ENCODE results near the gene SULF2. TPM values are rescaled to one million over a fixed set of nuclear protein-coding genes. Genes with fewer than 3 reads are reported as not detected.

Gene SULF2
- total RNA-seq, 1 donor, result 74.7 TPM

DNA sequence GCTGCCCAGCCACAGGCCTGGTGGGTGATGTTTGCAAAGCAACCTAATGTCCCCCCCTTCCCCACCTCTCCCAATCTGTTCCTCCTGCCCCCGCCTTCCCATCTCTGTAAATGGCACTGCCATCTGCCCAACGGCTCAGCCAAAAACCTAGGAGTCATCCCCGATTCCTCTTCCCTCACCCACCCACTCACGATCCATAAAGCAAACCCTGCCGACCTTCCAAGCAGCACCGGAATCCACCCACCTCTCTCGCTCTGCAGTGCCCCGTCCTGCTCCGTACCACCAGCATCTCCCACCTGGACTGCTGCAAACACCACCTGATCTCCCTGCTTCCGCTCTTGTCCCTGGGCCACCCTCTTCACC, 37.6 kb downstream of the SULF2 start:
- peaks cover 35% of the 10 kb centered on the region for H3K4me1 ChIP-seq (ENCODE audit: insufficient read depth, low read length)

DNA sequence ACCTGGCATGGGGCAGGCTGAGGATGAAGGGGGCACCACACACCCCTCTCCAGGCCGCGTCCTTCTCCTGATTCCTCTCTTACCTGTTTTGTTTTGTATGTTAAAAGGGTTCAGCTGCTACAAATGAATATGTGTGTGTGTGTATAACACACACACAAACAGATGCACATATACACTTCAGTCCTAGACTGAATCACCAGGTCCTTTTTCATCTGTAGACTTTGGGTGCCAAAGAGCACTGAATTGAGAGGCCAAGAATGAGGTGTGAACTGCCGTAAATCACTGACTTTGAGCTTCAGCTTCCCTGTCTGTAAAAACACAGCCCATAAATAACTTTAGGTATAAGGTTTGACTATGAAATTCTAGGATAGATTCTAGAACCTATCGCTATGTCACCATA, 40.5 kb downstream of the SULF2 start:
- no peaks in the 10 kb centered on the region for H3K27me3 ChIP-seq (ENCODE audit: insufficient read depth, low read length)
- no peaks in the 10 kb centered on the region for H3K9me3 ChIP-seq (ENCODE audit: low read depth, low read length)
- peaks cover 55% of the 10 kb centered on the region for H3K4me1 ChIP-seq (ENCODE audit: insufficient read depth, low read length)
- H3K4me3 ChIP-seq (ENCODE audit: low read length), result no peak overlapping the region

More for the DNA sequence above, 37.6 kb downstream of the SULF2 start:
- no peaks in the 10 kb centered on the region for H3K27me3 ChIP-seq (ENCODE audit: insufficient read depth, low read length)
- H3K9me3 ChIP-seq (ENCODE audit: low read depth, low read length), result no peaks in the 10 kb centered on the region
- no peak overlapping the region for H3K4me3 ChIP-seq (ENCODE audit: low read length)

DNA sequence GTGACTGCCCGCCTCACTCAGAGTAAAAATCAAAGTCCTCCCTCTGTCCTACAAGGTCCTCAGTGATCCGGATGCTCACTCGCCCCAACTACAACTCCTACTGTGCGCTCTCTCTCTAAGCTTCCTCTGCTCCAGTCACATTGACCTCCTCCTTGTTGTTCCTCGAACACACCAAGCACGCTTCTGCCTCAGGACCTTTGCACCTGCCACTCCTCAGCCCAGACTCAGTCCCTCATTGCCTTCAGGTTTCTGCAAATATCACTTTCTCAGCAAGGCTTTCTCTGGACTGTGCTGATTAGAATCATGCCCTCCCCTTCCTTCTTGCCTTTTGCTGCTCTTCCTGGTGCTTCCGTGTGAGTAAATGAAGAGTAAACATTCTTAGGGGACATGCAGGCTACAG, 41.6 kb downstream of the SULF2 start:
- no peak overlapping the region for H3K4me3 ChIP-seq (ENCODE audit: low read length)
- H3K9me3 ChIP-seq (ENCODE audit: low read depth, low read length), result no peaks in the 10 kb centered on the region
- H3K4me1 ChIP-seq (ENCODE audit: insufficient read depth, low read length), result peaks cover 55% of the 10 kb centered on the region

DNA sequence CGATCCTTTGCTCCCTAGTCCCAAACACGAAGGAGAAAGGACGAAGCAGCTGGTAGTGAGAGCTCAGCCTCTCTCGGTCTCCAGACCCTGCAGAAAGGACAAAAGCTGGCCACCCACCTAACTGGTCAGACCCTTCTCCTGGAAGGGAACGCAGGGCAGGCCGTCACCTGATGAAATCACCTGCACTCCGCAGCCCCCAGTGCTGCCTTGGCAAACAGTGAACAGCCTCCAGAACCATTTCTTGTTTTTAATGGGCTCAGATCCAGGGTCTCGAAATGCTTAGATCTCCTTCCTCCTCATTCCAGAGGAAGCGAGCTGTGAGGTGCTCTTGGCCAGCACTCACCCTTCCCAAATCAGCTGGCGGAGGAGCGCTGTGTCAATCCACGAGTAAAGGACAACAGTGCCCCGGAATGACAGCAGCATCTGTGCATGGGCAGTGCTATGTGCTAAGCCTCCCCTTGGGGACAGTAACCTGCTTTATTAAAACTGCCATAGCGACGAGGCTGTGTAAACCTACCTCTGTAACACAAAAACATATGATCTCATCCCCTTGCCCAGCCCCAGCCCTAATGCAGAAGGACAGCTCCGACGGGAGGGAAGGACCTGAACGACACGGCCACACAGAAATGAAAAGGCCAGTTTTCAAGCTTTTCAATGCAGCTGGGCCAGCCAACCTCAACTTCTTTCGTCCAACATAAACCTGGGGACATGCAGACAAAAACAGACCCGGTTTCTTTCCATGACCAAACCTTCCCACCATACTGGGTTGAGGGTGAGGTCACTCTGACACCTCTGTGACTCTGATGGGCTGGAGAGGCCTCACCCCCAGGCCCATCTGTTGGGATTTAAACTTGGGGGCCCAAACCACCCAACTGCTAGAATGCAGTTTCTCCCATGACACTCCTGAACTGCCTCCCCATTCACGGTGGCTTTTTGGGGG, 43.3 kb downstream of the SULF2 start:
- H3K4me1 ChIP-seq (ENCODE audit: insufficient read depth, low read length), result peaks cover 44% of the 10 kb centered on the region
- no peak overlapping the region for H3K4me3 ChIP-seq (ENCODE audit: low read length)
- H3K27me3 ChIP-seq (ENCODE audit: insufficient read depth, low read length), result no peaks in the 10 kb centered on the region
- H3K9me3 ChIP-seq (ENCODE audit: low read depth, low read length), result no peaks in the 10 kb centered on the region

More for the DNA sequence above, 41.6 kb downstream of the SULF2 start:
- H3K27me3 ChIP-seq (ENCODE audit: insufficient read depth, low read length), result no peaks in the 10 kb centered on the region

DNA sequence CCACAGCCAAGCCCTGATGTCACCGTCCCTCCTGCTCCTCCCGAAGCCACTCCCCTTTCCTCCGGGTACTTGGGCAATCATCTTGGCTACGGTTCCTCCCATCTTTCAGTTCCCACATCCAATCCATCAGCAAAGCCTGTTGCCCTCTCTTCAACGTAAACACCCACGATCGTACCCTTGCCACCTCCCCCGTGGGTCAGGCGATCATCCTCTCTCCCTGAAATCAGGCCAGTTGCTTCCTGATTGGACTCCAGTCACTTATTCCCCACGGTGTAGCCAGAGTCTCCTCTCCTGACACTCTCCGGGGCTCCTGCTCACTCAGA, 44.5 kb downstream of the SULF2 start:
- H3K27me3 ChIP-seq (ENCODE audit: insufficient read depth, low read length), result no peaks in the 10 kb centered on the region
- no peaks in the 10 kb centered on the region for H3K9me3 ChIP-seq (ENCODE audit: low read depth, low read length)
- peaks cover 50% of the 10 kb centered on the region for H3K4me1 ChIP-seq (ENCODE audit: insufficient read depth, low read length)
- H3K4me3 ChIP-seq (ENCODE audit: low read length), result no peak overlapping the region

DNA sequence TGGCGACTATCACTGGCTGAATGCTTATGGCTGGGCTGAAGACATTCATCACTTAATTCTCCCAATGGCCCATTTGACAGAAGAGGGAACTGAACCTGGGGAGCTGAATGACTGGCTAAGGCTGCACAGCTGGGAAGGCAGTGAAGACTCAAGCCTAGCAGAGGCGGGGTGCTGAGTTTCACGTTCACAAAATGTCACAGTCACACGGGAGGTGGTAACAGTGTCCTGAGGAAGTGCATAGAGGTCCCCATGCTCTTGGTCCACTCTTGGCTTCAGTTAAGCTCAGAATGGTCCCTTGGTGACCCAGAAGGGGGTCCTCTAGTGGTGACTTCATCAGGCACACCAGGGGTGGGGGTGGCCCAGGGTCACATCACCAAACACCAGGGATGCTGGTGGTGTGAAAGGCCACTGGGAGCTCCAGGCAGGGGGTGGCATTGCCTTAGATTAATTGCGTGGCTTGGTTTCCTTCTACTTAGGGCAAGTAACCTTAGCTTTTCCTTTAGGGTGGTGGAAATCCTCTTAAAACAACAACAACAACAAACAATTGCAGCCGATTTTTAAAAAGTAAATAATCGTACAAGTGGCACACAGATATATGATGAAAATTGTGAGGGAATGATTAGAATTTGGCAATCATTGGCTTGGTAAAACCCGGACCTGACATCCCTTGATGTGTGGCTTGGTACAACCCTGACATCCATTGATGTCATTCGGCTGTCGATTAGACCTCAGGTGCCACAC, 45.0 kb downstream of the SULF2 start:
- H3K4me1 ChIP-seq (ENCODE audit: insufficient read depth, low read length), result peaks cover 55% of the 10 kb centered on the region
- no peak overlapping the region for H3K4me3 ChIP-seq (ENCODE audit: low read length)
- no peaks in the 10 kb centered on the region for H3K9me3 ChIP-seq (ENCODE audit: low read depth, low read length)
- H3K27me3 ChIP-seq (ENCODE audit: insufficient read depth, low read length), result no peaks in the 10 kb centered on the region

DNA sequence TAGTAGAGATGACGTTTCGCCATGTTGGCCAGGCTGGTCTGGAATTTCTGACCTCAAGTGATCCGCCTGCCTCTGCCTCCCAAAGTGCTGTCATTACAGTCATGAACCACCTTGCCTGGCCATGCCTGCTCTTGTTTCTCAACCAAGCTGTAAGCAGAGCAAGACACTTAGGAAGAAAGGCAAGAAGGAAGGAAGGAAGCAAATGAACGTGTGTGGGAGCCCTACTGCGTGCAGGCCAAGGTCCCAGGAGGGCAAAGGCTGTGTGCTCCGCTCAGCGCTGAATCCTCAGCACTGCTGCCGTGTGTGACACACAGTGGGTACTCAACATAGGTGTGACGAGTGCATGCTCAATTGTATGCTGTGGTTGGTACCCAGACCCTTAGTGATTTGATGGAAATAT, 47.4 kb downstream of the SULF2 start:
- H3K27me3 ChIP-seq (ENCODE audit: insufficient read depth, low read length), result no peaks in the 10 kb centered on the region
- H3K4me1 ChIP-seq (ENCODE audit: insufficient read depth, low read length), result peaks cover 68% of the 10 kb centered on the region
- H3K9me3 ChIP-seq (ENCODE audit: low read depth, low read length), result no peaks in the 10 kb centered on the region
- no peak overlapping the region for H3K4me3 ChIP-seq (ENCODE audit: low read length)

DNA sequence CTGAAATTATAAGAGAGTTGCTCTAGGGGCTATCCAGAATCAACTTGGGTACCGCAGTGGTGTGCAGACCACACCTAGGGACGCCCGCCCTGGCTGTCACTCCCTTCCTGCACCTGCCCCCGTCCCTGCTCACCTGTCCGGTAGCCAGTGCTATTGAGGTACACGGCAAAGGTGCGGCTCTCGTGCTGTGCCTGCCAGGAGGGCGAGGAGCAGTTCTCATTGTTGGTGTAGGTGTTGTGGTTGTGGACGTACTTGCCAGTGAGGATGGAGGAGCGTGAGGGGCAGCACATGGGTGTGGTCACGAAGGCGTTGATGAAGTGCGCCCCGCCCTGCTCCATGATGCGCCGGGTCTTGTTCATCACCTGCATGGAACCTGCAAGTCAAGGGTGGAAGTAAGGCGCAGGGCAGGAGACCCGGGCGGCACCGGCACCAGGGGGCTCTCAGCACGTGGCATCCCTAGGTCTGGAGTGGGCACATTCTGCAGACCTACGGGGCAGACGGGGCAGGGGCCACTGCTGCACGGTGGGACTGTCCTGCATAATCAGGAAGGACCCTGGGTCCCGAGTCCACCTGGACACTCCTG, 48.6 kb downstream of the SULF2 start:
- Histone ChIP-seq H3K4me1 (ENCODE audit: insufficient read depth, low read length) (peaks cover 65% of the 10 kb centered on the region), H3K27me3 (ENCODE audit: insufficient read depth, low read length) (no peaks in the 10 kb centered on the region), H3K4me3 (ENCODE audit: low read length) (no peak overlapping the region), H3K9me3 (ENCODE audit: low read depth, low read length) (no peaks in the 10 kb centered on the region)

DNA sequence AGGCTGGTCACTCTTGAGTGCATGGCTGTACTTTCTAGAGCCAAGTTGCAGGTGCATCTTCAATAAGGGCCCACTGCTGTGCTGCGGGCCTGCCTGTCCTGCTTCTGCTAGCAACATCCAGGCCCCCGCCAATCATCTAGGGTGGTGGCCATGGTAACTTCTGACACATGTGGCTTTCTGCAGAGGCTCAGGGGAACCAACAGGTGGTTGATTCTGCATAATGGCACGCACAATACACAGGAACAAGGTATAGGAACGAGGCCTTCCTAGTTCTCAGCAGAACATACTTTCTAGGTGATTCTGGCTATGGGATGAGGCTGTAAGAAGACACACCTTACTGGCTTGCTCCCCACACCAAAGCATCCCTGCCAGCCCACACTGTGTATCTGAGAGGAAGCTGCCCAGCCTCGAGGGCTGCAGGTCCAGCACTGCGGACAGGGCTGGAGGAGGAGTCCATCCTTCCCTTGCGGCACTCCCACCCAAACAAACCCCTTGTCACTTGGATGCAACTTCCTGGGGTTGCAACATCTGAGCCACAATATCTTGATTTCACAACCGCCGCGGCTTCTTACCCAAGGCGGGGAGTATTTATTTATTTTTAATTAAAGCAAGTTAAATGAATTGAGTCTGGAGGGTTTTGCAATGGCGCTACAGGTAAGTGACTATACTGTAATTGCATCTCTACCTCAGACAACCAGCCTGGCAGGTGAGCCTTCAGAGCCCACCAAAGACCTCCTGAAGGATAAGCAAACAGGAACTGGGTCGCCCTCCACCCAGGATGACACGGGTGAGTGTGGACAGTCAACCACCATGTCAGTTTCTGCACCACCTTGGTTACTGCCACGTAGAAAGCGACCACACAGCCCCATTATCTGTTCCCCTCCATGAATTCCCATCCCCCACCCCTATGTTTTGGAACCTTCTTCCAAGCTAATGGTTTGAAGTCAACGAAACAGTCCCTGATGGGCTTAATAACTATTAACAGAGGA, 49.6 kb downstream of the SULF2 start:
- Histone ChIP-seq H3K27me3 (ENCODE audit: insufficient read depth, low read length) (no peaks in the 10 kb centered on the region), H3K9me3 (ENCODE audit: low read depth, low read length) (no peaks in the 10 kb centered on the region), H3K4me3 (ENCODE audit: low read length) (no peak overlapping the region), H3K4me1 (ENCODE audit: insufficient read depth, low read length) (peaks cover 60% of the 10 kb centered on the region)

DNA sequence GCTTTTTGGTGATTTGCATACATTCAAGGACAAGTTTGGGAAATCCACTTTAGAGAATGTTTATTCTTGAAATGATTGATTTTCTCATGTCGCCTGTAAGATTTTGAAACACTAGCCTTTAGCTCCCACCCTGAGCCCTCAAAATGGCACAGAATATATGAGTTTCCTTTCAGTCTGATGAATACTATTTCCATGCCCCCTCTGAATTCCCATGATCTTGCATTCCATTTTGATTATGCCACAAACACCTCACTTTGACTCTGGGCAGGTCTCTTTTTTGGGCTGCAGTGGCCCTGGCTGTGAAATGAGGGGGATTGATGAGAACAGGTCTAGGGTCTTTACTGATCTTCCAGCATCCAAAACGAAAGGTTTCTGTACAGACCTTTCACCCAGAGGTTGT, 50.4 kb downstream of the SULF2 start:
- peaks cover 59% of the 10 kb centered on the region for H3K4me1 ChIP-seq (ENCODE audit: insufficient read depth, low read length)
- H3K9me3 ChIP-seq (ENCODE audit: low read depth, low read length), result no peaks in the 10 kb centered on the region
- H3K4me3 ChIP-seq (ENCODE audit: low read length), result no peak overlapping the region
- H3K27me3 ChIP-seq (ENCODE audit: insufficient read depth, low read length), result no peaks in the 10 kb centered on the region

DNA sequence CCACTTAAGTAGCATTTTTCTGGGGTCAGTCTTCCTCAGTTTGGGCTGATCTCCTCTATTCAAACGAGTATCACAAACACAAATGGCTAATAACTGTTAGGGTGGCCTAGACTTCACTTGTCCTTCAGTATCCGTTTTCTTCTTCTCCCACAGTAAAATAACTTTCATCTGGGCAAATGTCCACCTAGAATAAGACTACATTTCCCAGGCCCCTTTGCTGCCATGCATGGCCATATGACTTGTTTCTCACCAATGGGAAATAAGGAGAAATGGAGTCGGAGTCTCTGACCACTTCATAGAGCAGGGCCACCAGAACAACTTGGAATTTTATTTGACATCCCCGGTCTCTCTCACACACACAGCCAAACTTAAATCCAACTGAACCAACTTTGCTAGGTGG, 51.4 kb downstream of the SULF2 start:
- Histone ChIP-seq H3K4me3 (ENCODE audit: low read length) (no peak overlapping the region), H3K27me3 (ENCODE audit: insufficient read depth, low read length) (no peaks in the 10 kb centered on the region), H3K4me1 (ENCODE audit: insufficient read depth, low read length) (peaks cover 59% of the 10 kb centered on the region), H3K9me3 (ENCODE audit: low read depth, low read length) (no peaks in the 10 kb centered on the region)

DNA sequence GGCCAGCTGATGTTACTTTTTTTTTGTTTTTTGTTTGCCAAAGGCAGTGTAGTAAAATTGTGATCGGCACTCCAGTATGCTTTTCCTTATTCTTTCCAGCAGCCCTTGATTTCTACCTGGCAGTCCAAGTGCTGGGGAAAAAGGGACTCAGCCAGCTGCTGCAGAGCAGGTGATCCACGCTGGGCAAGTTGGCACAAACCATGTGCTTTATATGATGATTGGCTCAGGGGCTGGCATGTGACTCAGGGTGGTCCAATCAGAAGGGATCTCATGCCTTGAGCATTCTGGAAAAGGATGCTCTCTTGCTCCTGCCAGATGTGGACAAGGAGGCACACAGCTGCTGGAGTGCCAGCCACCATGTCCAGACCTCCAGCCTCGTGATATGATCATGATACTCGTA, 54.5 kb downstream of the SULF2 start:
- H3K4me3 ChIP-seq (ENCODE audit: low read length), result no peak overlapping the region
- H3K9me3 ChIP-seq (ENCODE audit: low read depth, low read length), result no peaks in the 10 kb centered on the region
- no peaks in the 10 kb centered on the region for H3K27me3 ChIP-seq (ENCODE audit: insufficient read depth, low read length)
- peaks cover 70% of the 10 kb centered on the region for H3K4me1 ChIP-seq (ENCODE audit: insufficient read depth, low read length)

DNA sequence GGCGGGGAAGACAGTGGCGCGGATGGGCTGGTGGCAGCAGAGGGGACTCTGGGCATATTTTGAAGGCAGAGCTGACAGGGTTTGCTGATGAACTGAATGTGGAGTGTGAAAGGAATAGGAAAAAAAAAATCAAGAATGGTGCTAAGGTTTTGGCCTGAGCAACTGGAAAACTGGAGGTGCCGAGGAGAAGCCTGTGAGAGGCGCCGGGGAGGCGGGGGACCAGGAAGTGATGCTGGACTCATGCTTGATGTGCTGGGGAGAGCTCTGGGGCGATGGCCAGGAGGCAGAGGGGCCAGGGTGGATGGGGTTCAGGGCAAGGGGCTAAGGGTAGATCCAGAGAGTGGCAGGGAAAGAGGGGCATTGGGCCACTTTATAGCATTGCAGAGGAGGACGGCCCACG, 55.8 kb downstream of the SULF2 start:
- Histone ChIP-seq H3K4me3 (ENCODE audit: low read length) (no peak overlapping the region), H3K9me3 (ENCODE audit: low read depth, low read length) (no peaks in the 10 kb centered on the region), H3K4me1 (ENCODE audit: insufficient read depth, low read length) (peaks cover 64% of the 10 kb centered on the region), H3K27me3 (ENCODE audit: insufficient read depth, low read length) (no peaks in the 10 kb centered on the region)

DNA sequence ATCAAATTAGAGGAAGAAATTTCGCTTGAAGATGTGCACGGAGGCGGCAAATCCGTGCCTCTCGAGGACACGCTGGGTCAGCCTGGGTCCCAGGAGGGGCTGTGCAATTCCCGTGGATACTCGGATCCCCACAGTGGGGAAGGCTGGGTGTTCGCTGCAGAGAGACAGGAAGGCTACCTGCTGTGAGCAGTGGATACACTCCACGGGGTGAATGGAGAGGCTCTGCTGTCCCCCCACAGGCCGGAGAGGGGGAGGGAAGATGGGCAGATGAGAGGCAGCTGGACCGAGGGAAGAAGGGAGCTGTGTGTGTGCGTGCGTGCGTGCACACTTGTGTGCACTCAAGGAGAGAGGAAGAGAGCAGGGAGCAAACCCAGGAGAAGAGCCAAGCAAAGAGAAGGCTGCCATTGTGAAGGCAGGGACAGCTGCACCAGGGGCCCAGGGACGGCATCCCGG, 57.3 kb downstream of the SULF2 start:
- H3K9me3 ChIP-seq (ENCODE audit: low read depth, low read length), result no peaks in the 10 kb centered on the region
- H3K27me3 ChIP-seq (ENCODE audit: insufficient read depth, low read length), result no peaks in the 10 kb centered on the region
- H3K4me3 ChIP-seq (ENCODE audit: low read length), result peak overlapping the region; percentile 31
- H3K4me1 ChIP-seq (ENCODE audit: insufficient read depth, low read length), result peaks cover 60% of the 10 kb centered on the region

All from mononuclear cell (primary cell).